Endothelial cell of umbilical vein (primary cell): ENCODE measurements around the gene CEP78. TPM values are rescaled to one million over a fixed set of nuclear protein-coding genes. Genes with fewer than 3 reads are reported as not detected.

Experiments used
- BruUV-seq: library from RNA; stranded (reverse); fragments of 400-500 nt; replicated peaks from 2 replicates; lab custom pipeline; 2021; lab: Mats Ljungman, UMichigan
- CTCF ChIA-PET: fragments of 300-600, 350-600 bp; sonication (Branson Sonifier 250); formaldehyde crosslinking; loops from one replicate; lab custom pipeline; 2021; ENCODE audit warnings: antibody characterized with exemption, inconsistent platforms; lab: Charles Lee
- POLR2A ChIA-PET: fragments of 300-600, 350-600 bp; sonication (Branson Sonifier 250); formaldehyde crosslinking; loops from one replicate; lab custom pipeline; 2021; ENCODE audit warnings: antibody characterized with exemption, inconsistent platforms; lab: Charles Lee
- DNase-seq: peaks from one replicate; pipeline ENCODE4 v3.0.0-alpha.2; 2011; ENCODE audit warnings: low read depth, low spot score
- FAIRE-seq: peaks from 2 replicates; lab custom pipeline; 2011; peaks lifted over from hg19 to GRCh38; lab: Jason Lieb, UNC
- H2AFZ ChIP-seq: 2 replicates; pipeline ENCODE4 v1.6.0; 2012; ENCODE audit warnings: low read depth, low read length, control low read depth, inconsistent platforms
- H3K27ac ChIP-seq: 2 replicates; pipeline ENCODE4 v1.5.1; 2011; ENCODE audit warnings: low read depth, mild to moderate bottlenecking, control low read depth, low read length, moderate library complexity; ENCODE audit not compliant: insufficient read depth
- H3K27me3 ChIP-seq, 2 experiments: 2 replicates each; pipeline versions ENCODE4 v1.6.0 to v1.6.1; 2011; ENCODE audit warnings: low read length in 2 of 2, mixed read lengths in 1 of 2; ENCODE audit not compliant: control insufficient read depth in 2 of 2, insufficient read depth in 2 of 2
- H3K36me3 ChIP-seq, 2 experiments: 2 replicates in 1 of 2; 3 replicates in 1 of 2; pipeline ENCODE4 v1.5.1; 2011; ENCODE audit warnings: low read length in 2 of 2, mild to moderate bottlenecking in 1 of 2, moderate library complexity in 1 of 2; ENCODE audit not compliant: control insufficient read depth in 2 of 2, insufficient read depth in 2 of 2; ENCODE audit errors: extremely low read depth in 1 of 2
- H3K4me1 ChIP-seq: 3 replicates; pipeline ENCODE4 v1.5.1; 2011; ENCODE audit warnings: mild to moderate bottlenecking, low read length; ENCODE audit not compliant: control insufficient read depth, insufficient read depth; ENCODE audit errors: extremely low read depth
- H3K4me2 ChIP-seq: 2 replicates; pipeline ENCODE4 v1.6.1; 2011; ENCODE audit warnings: low read length, control low read depth, mixed read lengths; ENCODE audit not compliant: insufficient read depth
- H3K4me3 ChIP-seq, 3 experiments: fragments of 200-600 bp in 1 of 3; sonication (generic), shearing (Covaris generic) in 1 of 3; replicated peaks in 1 of 3; 2 replicates each; pipeline ENCODE4 v1.5.1; 2011 to 2016; ENCODE audit warnings: control low read depth in 3 of 3, low read length in 3 of 3, mild to moderate bottlenecking in 2 of 3, inconsistent platforms in 1 of 3, low read depth in 1 of 3, moderate library complexity in 1 of 3; ENCODE audit not compliant: insufficient read depth in 1 of 3
- H3K79me2 ChIP-seq: 2 replicates; pipeline ENCODE4 v1.6.0; 2012; ENCODE audit warnings: low read length, inconsistent platforms; ENCODE audit not compliant: control insufficient read depth, insufficient read depth
- H3K9ac ChIP-seq: replicated peaks from 2 replicates; pipeline ENCODE3; 2011; ENCODE audit warnings: low read length, control low read depth; ENCODE audit not compliant: insufficient read depth; ENCODE audit errors: extremely low read depth
- H3K9me1 ChIP-seq: replicated peaks from 3 replicates; pipeline ENCODE4 v1.6.0; 2011; ENCODE audit warnings: mild to moderate bottlenecking, low read length; ENCODE audit not compliant: control insufficient read depth, insufficient read depth; ENCODE audit errors: extremely low read depth
- H3K9me3 ChIP-seq: replicated peaks from 2 replicates; pipeline ENCODE4 v1.5.1; 2012; ENCODE audit warnings: low read length, inconsistent platforms; ENCODE audit not compliant: control insufficient read depth, insufficient read depth
- H4K20me1 ChIP-seq: replicated peaks from 2 replicates; pipeline ENCODE3; 2011; ENCODE audit warnings: mild to moderate bottlenecking, low read length; ENCODE audit not compliant: control insufficient read depth, insufficient read depth; ENCODE audit errors: extremely low read depth
- CTCF ChIP-seq, 2 donors: IDR thresholded peaks; 1 replicate in 1 of 2; 2 replicates in 1 of 2; pipeline ENCODE4 v1.5.1; 2011; ENCODE audit warnings: low read length in 2 of 2, mild to moderate bottlenecking in 2 of 2, moderate library complexity in 2 of 2, control low read depth in 1 of 2, inconsistent platforms in 1 of 2, low read depth in 1 of 2; ENCODE audit not compliant: insufficient read depth in 1 of 2; ENCODE audit errors: extremely low read depth in 1 of 2
- EZH2 ChIP-seq: IDR thresholded peaks from 2 replicates; pipeline ENCODE4 v1.6.1; 2012; ENCODE audit warnings: borderline replicate concordance, low read depth, mild to moderate bottlenecking, moderate library complexity, low read length, inconsistent platforms; ENCODE audit not compliant: severe bottlenecking
- FOS ChIP-seq: IDR thresholded peaks from 2 replicates; pipeline ENCODE4 v1.6.1; 2011; ENCODE audit warnings: mild to moderate bottlenecking, low read length, moderate library complexity, borderline replicate concordance; ENCODE audit not compliant: insufficient read depth
- GATA2 ChIP-seq: IDR thresholded peaks from 2 replicates; pipeline ENCODE4 v1.7.0; 2011; ENCODE audit warnings: low read depth, mild to moderate bottlenecking, moderate library complexity, mixed read lengths, low read length; ENCODE audit not compliant: insufficient read length, insufficient read depth
- JUN ChIP-seq: IDR thresholded peaks from 2 replicates; pipeline ENCODE4 v1.6.1; 2011; ENCODE audit warnings: borderline replicate concordance, low read depth; ENCODE audit not compliant: insufficient read length, insufficient read depth
- MAX ChIP-seq: IDR thresholded peaks from 2 replicates; pipeline ENCODE4 v1.6.1; 2011; ENCODE audit not compliant: insufficient read depth, insufficient read length
- MYC ChIP-seq: IDR thresholded peaks from one replicate; pipeline ENCODE4 v1.6.1; 2011; ENCODE audit warnings: mild to moderate bottlenecking, low read depth, low read length
- POLR2A ChIP-seq: IDR thresholded peaks from 2 replicates; pipeline ENCODE4 v1.6.1; 2012; ENCODE audit warnings: low read depth, mild to moderate bottlenecking, control low read depth, low read length
- POLR2AphosphoS5 ChIP-seq: IDR thresholded peaks from 2 replicates; pipeline ENCODE4 v1.6.1; 2012; ENCODE audit warnings: low read depth, mild to moderate bottlenecking, control low read depth, low read length, moderate library complexity; ENCODE audit not compliant: insufficient read depth
- dilution Hi-C: fragments of 300-500 bp; cut with MboI; formaldehyde crosslinking; loops from one replicate; pipeline ENCODE4 v1.15.0; 2019; ENCODE audit warnings: low sequenced_read_pairs; ENCODE audit not compliant: extremely low pct_ligation_motif_present
- intact Hi-C: fragments of 100-400 bp; cut with micrococcal nuclease; formaldehyde crosslinking; loops from one replicate; pipeline ENCODE4 v1.10.0; 2022
- polyA plus RNA-seq, 4 experiments: library from polyadenylated mRNA; depleted of rRNA in 3 of 4; stranded (reverse) in 3 of 4; unstranded in 1 of 4; fragments of >200 nt; gene quantifications; 2 replicates each; pipeline versions ENCODE4 v1.2.1 to v1.2.3, GENCODE V29; 2011 to 2012; ENCODE audit warnings: missing spikeins in 1 of 4
- total RNA-seq: library from RNA; stranded (reverse); gene quantifications from 2 replicates; pipeline ENCODE4 v1.2.3, GENCODE V29; 2021

The CEP78 gene
- total and polyA plus RNA-seq, 2 donors (not counting 3 experiments of a cell fraction or from before 2014, with no cell fraction given), result 6.5 to 35.9 TPM

GRCh38 chr9:78212868-78213267, 23.0 kb upstream of the CEP78 start:
- ChIA-PET POLR2A (no interaction called here), CTCF (interaction anchor here (1.2 to 4.6 kb wide), 5 partner anchors 20 to 236 kb away, joined by 3 to 40 read pairs (median 13); no protein-coding TSS in a partner anchor)
- no peak overlapping the region for H3K9ac ChIP-seq
- no peaks in the 10 kb centered on the region for H3K9me1 ChIP-seq
- no peak overlapping the region for H3K27ac ChIP-seq
- FAIRE-seq (no peak), DNase-seq (no peak)
- H3K4me2 ChIP-seq, result no peak overlapping the region
- no peaks in the 10 kb centered on the region for H3K27me3 ChIP-seq
- TF ChIP-seq MAX (no peak), JUN (no peak), FOS (no peak), GATA2 (no peak), MYC (no peak), EZH2 (no peak), CTCF (IDR thresholded peaks at IDR 0.05; ENCODE audit: extremely low read depth in 1 of 2, insufficient read depth in 1 of 2, low read depth in 1 of 2, low read length in 2 of 2) (no peak), POLR2A (no peak), POLR2AphosphoS5 (no peak)
- no peaks in the 10 kb centered on the region for H3K9me3 ChIP-seq
- H3K36me3 ChIP-seq, result no peaks in the 10 kb centered on the region
- no peaks in the 10 kb centered on the region for H4K20me1 ChIP-seq
- no peak overlapping the region for H2AFZ ChIP-seq
- no peak overlapping the region for H3K4me3 ChIP-seq
- dilution Hi-C loops (no loop called here), intact Hi-C loops (loop anchor here (1.0 to 10.0 kb wide), 6 partner anchors 81 to 758 kb away; no protein-coding TSS in a partner anchor)
- H3K79me2 ChIP-seq, result no peaks in the 10 kb centered on the region
- BruUV-seq, result no TSS peak
- H3K4me1 ChIP-seq, result peaks cover 7% of the 10 kb centered on the region
